ENCODE results near the gene PLCH1. TPM values are rescaled to one million over a fixed set of nuclear protein-coding genes. Genes with fewer than 3 reads are reported as not detected.

Gene PLCH1
- total RNA-seq, 2 experiments from 2014 or later: 0.03 to 0.20 TPM

- no peak overlapping the region for H3K27ac ChIP-seq (ENCODE audit: low read depth in 1 of 2, low read length in 2 of 2)
- ChIA-PET CTCF (no interaction called here), POLR2A (no interaction called here)
- TF ChIP-seq, protein P1, sequence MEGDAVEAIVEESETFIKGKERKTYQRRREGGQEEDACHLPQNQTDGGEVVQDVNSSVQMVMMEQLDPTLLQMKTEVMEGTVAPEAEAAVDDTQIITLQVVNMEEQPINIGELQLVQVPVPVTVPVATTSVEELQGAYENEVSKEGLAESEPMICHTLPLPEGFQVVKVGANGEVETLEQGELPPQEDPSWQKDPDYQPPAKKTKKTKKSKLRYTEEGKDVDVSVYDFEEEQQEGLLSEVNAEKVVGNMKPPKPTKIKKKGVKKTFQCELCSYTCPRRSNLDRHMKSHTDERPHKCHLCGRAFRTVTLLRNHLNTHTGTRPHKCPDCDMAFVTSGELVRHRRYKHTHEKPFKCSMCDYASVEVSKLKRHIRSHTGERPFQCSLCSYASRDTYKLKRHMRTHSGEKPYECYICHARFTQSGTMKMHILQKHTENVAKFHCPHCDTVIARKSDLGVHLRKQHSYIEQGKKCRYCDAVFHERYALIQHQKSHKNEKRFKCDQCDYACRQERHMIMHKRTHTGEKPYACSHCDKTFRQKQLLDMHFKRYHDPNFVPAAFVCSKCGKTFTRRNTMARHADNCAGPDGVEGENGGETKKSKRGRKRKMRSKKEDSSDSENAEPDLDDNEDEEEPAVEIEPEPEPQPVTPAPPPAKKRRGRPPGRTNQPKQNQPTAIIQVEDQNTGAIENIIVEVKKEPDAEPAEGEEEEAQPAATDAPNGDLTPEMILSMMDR (IDR thresholded peaks at IDR 0.05): no peak
- ATAC-seq (ENCODE audit: poor library complexity): no peak
- intact Hi-C loops (cut with DNase I, micrococcal nuclease): loop anchor here in 1 of 2 experiments (10.0 kb wide), 1 partner anchor 514 kb away; no protein-coding TSS in a partner anchor
- H3K4me3 ChIP-seq (ENCODE audit: low read length): no peak overlapping the region
- H3K36me3 Mint-ChIP-seq (ENCODE audit: low read depth): no peaks in the 10 kb centered on the region
- no peak overlapping the region for H3K27ac Mint-ChIP-seq
- H3K27me3 ChIP-seq (ENCODE audit: control insufficient read depth in 1 of 2, insufficient read depth in 2 of 2, low read length in 2 of 2): no peaks in the 10 kb centered on the region
- H3K36me3 ChIP-seq (ENCODE audit: insufficient read depth, low read length): no peaks in the 10 kb centered on the region
- H3K4me3 Mint-ChIP-seq: no peak overlapping the region
- H3K4me1 ChIP-seq (ENCODE audit: insufficient read depth, low read length): no peaks in the 10 kb centered on the region
- no peaks in the 10 kb centered on the region for H3K4me1 Mint-ChIP-seq (ENCODE audit: low read depth)
- H3K9me3 Mint-ChIP-seq: no peaks in the 10 kb centered on the region
- no peaks in the 10 kb centered on the region for H3K27me3 Mint-ChIP-seq
- no peak for DNase-seq
- H3K9me3 ChIP-seq (ENCODE audit: control insufficient read depth in 1 of 2, insufficient read depth in 1 of 2, low read length in 2 of 2): no peaks in the 10 kb centered on the region
These were observed 394.3 kb downstream of the PLCH1 start for GRCh38 chr3:155350571-155350970.

GRCh38 chr3:155347901-155348300, 397.0 kb downstream of the PLCH1 start:
- TF ChIP-seq, protein P1 (IDR thresholded peaks at IDR 0.05): no peak
- Mint-ChIP-seq H3K27me3 (no peaks in the 10 kb centered on the region), H3K9me3 (no peaks in the 10 kb centered on the region), H3K27ac (no peak overlapping the region), H3K4me3 (no peak overlapping the region), H3K36me3 (ENCODE audit: low read depth) (no peaks in the 10 kb centered on the region), H3K4me1 (ENCODE audit: low read depth) (no peaks in the 10 kb centered on the region)
- ChIA-PET POLR2A (no interaction called here), CTCF (no interaction called here)
- no peaks in the 10 kb centered on the region for H3K9me3 ChIP-seq (ENCODE audit: control insufficient read depth in 1 of 2, insufficient read depth in 1 of 2, low read length in 2 of 2)
- H3K27ac ChIP-seq (ENCODE audit: low read depth in 1 of 2, low read length in 2 of 2): no peak overlapping the region
- no peaks in the 10 kb centered on the region for H3K4me1 ChIP-seq (ENCODE audit: insufficient read depth, low read length)
- H3K27me3 ChIP-seq (ENCODE audit: control insufficient read depth in 1 of 2, insufficient read depth in 2 of 2, low read length in 2 of 2): no peaks in the 10 kb centered on the region
- ATAC-seq (ENCODE audit: poor library complexity) (no peak), DNase-seq (no peak)
- H3K4me3 ChIP-seq (ENCODE audit: low read length): no peak overlapping the region
- no peaks in the 10 kb centered on the region for H3K36me3 ChIP-seq (ENCODE audit: insufficient read depth, low read length)
- intact Hi-C loops (cut with DNase I, micrococcal nuclease): no loop called here

- ATAC-seq (ENCODE audit: poor library complexity) (no peak), DNase-seq (no peak)
- Mint-ChIP-seq H3K4me3 (no peak overlapping the region), H3K27ac (no peak overlapping the region), H3K27me3 (no peaks in the 10 kb centered on the region), H3K36me3 (ENCODE audit: low read depth) (no peaks in the 10 kb centered on the region), H3K9me3 (no peaks in the 10 kb centered on the region), H3K4me1 (ENCODE audit: low read depth) (no peaks in the 10 kb centered on the region)
- TF ChIP-seq, protein P1 (IDR thresholded peaks at IDR 0.05): no peak
- no peaks in the 10 kb centered on the region for H3K9me3 ChIP-seq (ENCODE audit: control insufficient read depth in 1 of 2, insufficient read depth in 1 of 2, low read length in 2 of 2)
- H3K36me3 ChIP-seq (ENCODE audit: insufficient read depth, low read length): no peaks in the 10 kb centered on the region
- intact Hi-C loops (cut with DNase I, micrococcal nuclease): no loop called here
- CTCF ChIA-PET: no interaction called here
- H3K27ac ChIP-seq (ENCODE audit: low read depth in 1 of 2, low read length in 2 of 2): no peak overlapping the region
- POLR2A ChIA-PET: no interaction called here
- no peaks in the 10 kb centered on the region for H3K27me3 ChIP-seq (ENCODE audit: control insufficient read depth in 1 of 2, insufficient read depth in 2 of 2, low read length in 2 of 2)
- H3K4me1 ChIP-seq (ENCODE audit: insufficient read depth, low read length): no peaks in the 10 kb centered on the region
- no peak overlapping the region for H3K4me3 ChIP-seq (ENCODE audit: low read length)
These were observed 402.5 kb downstream of the PLCH1 start for GRCh38 chr3:155342344-155342743.

Measured in CD4-positive, alpha-beta T cell (primary cell).